ENCODE measurements around the gene LRRC73.

The LRRC73 gene

DNA sequence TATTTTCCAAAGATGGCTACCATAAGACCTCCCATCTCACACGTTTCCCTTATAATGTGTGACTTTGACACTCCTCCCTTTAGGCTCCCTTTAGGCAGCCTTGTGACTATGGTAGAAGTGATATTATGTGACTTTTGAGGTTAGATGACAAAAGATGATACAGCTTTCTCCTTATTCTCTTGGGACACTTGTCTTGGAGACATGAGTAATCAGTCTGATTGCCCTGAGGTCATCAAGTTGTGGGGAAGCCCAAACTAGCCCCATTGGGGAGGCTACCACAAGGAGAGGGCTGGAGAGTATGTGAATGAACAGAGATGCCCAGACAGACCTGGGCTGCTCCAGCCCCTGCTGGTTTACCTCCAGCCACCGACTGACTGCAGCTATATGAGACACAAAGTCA lies 44.2 kb downstream of the LRRC73 start (continued):
- TF ChIP-seq, protein P1, sequence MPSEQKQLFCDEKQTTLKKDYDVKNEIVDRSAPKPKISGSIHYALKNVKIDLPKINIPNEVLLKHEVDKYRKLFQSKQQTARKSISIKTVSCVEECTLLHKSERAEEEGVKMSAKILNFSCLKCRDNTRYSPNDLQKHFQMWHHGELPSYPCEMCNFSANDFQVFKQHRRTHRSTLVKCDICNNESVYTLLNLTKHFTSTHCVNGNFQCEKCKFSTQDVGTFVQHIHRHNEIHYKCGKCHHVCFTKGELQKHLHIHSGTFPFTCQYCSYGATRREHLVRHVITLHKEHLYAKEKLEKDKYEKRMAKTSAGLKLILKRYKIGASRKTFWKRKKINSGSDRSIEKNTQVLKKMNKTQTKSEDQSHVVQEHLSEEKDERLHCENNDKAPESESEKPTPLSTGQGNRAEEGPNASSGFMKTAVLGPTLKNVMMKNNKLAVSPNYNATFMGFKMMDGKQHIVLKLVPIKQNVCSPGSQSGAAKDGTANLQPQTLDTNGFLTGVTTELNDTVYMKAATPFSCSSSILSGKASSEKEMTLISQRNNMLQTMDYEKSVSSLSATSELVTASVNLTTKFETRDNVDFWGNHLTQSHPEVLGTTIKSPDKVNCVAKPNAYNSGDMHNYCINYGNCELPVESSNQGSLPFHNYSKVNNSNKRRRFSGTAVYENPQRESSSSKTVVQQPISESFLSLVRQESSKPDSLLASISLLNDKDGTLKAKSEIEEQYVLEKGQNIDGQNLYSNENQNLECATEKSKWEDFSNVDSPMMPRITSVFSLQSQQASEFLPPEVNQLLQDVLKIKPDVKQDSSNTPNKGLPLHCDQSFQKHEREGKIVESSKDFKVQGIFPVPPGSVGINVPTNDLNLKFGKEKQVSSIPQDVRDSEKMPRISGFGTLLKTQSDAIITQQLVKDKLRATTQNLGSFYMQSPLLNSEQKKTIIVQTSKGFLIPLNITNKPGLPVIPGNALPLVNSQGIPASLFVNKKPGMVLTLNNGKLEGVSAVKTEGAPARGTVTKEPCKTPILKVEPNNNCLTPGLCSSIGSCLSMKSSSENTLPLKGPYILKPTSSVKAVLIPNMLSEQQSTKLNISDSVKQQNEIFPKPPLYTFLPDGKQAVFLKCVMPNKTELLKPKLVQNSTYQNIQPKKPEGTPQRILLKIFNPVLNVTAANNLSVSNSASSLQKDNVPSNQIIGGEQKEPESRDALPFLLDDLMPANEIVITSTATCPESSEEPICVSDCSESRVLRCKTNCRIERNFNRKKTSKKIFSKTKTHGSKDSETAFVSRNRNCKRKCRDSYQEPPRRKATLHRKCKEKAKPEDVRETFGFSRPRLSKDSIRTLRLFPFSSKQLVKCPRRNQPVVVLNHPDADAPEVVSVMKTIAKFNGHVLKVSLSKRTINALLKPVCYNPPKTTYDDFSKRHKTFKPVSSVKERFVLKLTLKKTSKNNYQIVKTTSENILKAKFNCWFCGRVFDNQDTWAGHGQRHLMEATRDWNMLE (tag by site-specific recombination; conservative IDR thresholded peaks at IDR 0.05; ENCODE audit: low read depth), result no peak

DNA sequence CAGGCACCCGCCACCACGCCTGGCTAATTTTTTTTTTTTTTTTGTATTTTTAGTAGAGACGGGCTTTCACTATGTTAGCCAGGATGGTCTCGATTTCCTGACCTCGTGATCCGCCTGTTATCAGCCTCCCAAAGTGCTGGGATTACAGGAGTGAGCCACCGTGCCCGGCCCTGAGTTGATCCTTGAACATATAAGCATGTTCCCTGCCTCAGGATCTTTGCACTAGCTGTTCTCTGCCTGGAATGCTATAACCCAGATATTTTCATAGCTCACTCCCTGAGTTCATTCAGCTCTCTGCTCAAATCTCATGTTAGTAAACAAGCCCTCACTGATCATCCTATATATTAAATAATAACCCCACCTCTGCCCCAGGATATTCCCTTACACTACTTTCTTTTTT lies 45.8 kb downstream of the LRRC73 start:
- H3K36me3 ChIP-seq (ENCODE audit: control insufficient read depth in 2 of 2, insufficient read depth in 1 of 2, low read length in 2 of 2), result no peaks in the 10 kb centered on the region
- no peak overlapping the region for H3K4me3 ChIP-seq (ENCODE audit: low read depth, low read length)
- no peaks in the 10 kb centered on the region for H3K9me3 ChIP-seq (ENCODE audit: control insufficient read depth, insufficient read depth, low read depth, low read length)
- ChIA-PET POLR2A (interaction anchor here (0.7 kb wide), 1 partner anchor 32 kb away, joined by 3 read pairs; no protein-coding TSS in a partner anchor), CTCF (interaction anchor here (0.7 to 2.9 kb wide), 3 partner anchors 16 to 227 kb away, joined by 3 to 11 read pairs (median 3); no protein-coding TSS in a partner anchor)
- no peak for TF ChIP-seq ZEB2 (tag by site-specific recombination; IDR thresholded peaks at IDR 0.05)
- TF ChIP-seq ZNF24 (tag by site-specific recombination; IDR thresholded peaks at IDR 0.05), result no peak
- peak; percentile 87 for TF ChIP-seq ZNF623 (tag by site-specific recombination; IDR thresholded peaks at IDR 0.05)
- TF ChIP-seq ZNF501 (tag by site-specific recombination; IDR thresholded peaks at IDR 0.05), result no peak
- no peak for TF ChIP-seq ZNF2 (tag by site-specific recombination; IDR thresholded peaks at IDR 0.05)
- peaks cover 3% of the 10 kb centered on the region; the same call in 1 of the 2 replicates for H3K4me1 ChIP-seq (ENCODE audit: control insufficient read depth, insufficient read depth, low read length)
- H3K27ac ChIP-seq (ENCODE audit: extremely low read depth, low read depth, low read length), result no peak overlapping the region

DNA sequence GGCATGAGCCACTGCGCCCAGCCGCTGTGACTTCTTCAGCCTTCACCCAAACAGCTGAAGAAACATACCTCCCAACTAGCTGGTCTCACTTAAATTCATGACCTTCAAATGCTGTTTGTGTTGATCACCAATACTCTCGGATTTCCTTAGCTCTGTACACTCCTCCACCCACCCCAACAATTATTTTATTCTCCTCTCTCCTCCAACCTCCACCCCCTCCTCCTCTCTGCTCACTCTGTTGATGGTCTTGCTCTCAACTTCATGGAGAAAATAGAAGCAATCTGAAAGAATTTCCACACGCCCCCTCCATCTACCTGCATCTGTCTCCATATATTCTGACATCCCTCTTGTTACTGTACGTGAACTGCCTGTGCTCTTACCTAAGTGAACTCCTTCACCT lies 48.2 kb downstream of the LRRC73 start:
- TF ChIP-seq PRDM2 (tag by site-specific recombination; IDR thresholded peaks at IDR 0.05; ENCODE audit: borderline replicate concordance), result no peak
- peak; percentile 57; the same call in 1 of the 2 replicates for TF ChIP-seq ZFHX2 (tag by site-specific recombination; conservative IDR thresholded peaks at IDR 0.05)
- TF ChIP-seq EGR2 (tag by site-specific recombination; IDR thresholded peaks at IDR 0.05; ENCODE audit: low read depth), result peak; percentile 81; the same call in 1 of the 2 replicates
- no peak overlapping the region for H3K4me3 ChIP-seq (ENCODE audit: low read depth, low read length)
- no peaks in the 10 kb centered on the region for H3K36me3 ChIP-seq (ENCODE audit: control insufficient read depth in 2 of 2, insufficient read depth in 1 of 2, low read length in 2 of 2)
- CTCF ChIA-PET, result interaction anchor here (0.7 kb wide), 2 partner anchors 243 to 503 kb away, joined by 4 to 5 read pairs; no protein-coding TSS in a partner anchor
- POLR2A ChIA-PET, result interaction anchor here (0.8 to 1.2 kb wide), 3 partner anchors 13 to 478 kb away, joined by 4 to 5 read pairs (median 4); no protein-coding TSS in a partner anchor
- H3K27ac ChIP-seq (ENCODE audit: extremely low read depth, low read depth, low read length), result no peak overlapping the region
- H3K4me1 ChIP-seq (ENCODE audit: control insufficient read depth, insufficient read depth, low read length), result no peaks in the 10 kb centered on the region
- no peaks in the 10 kb centered on the region for H3K9me3 ChIP-seq (ENCODE audit: control insufficient read depth, insufficient read depth, low read depth, low read length)

Data from HEK293 (cell line).